K562 (cell line): ENCODE measurements around the gene PRR7. TPM values are rescaled to one million over a fixed set of nuclear protein-coding genes. Genes with fewer than 3 reads are reported as not detected.

Experiments
- ADNP ChIP-seq: fragments of 200-800 bp; sonication (Bioruptor generic); IDR thresholded peaks from 2 replicates; pipeline ENCODE4 v1.6.1; 2016; ENCODE audit warnings: missing genetic modification characterization, missing compliant biosample characterization
- CBFB ChIP-seq: sonication (generic); formaldehyde crosslinking; IDR thresholded peaks from 2 replicates; pipeline ENCODE4 v1.4.0; 2020; ENCODE audit warnings: mild to moderate bottlenecking, missing genetic modification reagents
- KAT2B ChIP-seq: IDR thresholded peaks from one replicate; pipeline ENCODE4 v1.6.1; 2012; ENCODE audit warnings: low read depth, mild to moderate bottlenecking, control low read depth, inconsistent platforms, low read length, moderate library complexity
- KDM2B ChIP-seq: fragments of 250-450 bp; sonication (Bioruptor Pico); IDR thresholded peaks from 2 replicates; pipeline ENCODE4 v1.8.0; 2021; ENCODE audit warnings: mild to moderate bottlenecking, moderate library complexity
- MAFF ChIP-seq: IDR thresholded peaks from 2 replicates; pipeline ENCODE4 v1.6.1; 2012; ENCODE audit warnings: low read length, improper control_type of control experiment
- MBD1 ChIP-seq: fragments of 250-450 bp; sonication (Bioruptor Pico); IDR thresholded peaks from 2 replicates; pipeline ENCODE4 v1.8.0; 2022; ENCODE audit warnings: inconsistent platforms
- MEIS2 ChIP-seq: fragments of 450-650 bp; IDR thresholded peaks from 2 replicates; pipeline ENCODE4 v1.6.1; 2014; ENCODE audit warnings: mild to moderate bottlenecking; ENCODE audit not compliant: partially characterized antibody
- MYNN ChIP-seq, 2 experiments: sonication (generic); formaldehyde crosslinking in 1 of 2; IDR thresholded peaks; 2 replicates each; pipeline versions ENCODE4 v1.5.0 to v1.6.1; 2016 to 2020; ENCODE audit warnings: antibody characterized with exemption in 1 of 2, missing genetic modification reagents in 1 of 2
- NCOA1 ChIP-seq: fragments of 450-650 bp; IDR thresholded peaks from 2 replicates; pipeline ENCODE4 v1.6.1; 2016; ENCODE audit warnings: low read depth
- NCOA4 ChIP-seq: fragments of 450-650 bp; IDR thresholded peaks from 2 replicates; pipeline ENCODE4 v1.6.1; 2018; ENCODE audit warnings: mild to moderate bottlenecking; ENCODE audit not compliant: partially characterized antibody
- NR2C1 ChIP-seq, 2 experiments: fragments of 450-650 bp; IDR thresholded peaks; 2 replicates each; pipeline ENCODE4 v1.6.1; 2017; ENCODE audit warnings: mild to moderate bottlenecking in 2 of 2, antibody characterized with exemption in 1 of 2, inconsistent platforms in 1 of 2, missing compliant biosample characterization in 1 of 2, missing genetic modification characterization in 1 of 2
- NRF1 ChIP-seq, 2 experiments: fragments of 450-650 bp; IDR thresholded peaks in 1 of 2; conservative IDR thresholded peaks in 1 of 2; 2 replicates each; pipeline ENCODE4 v1.6.1; 2014; ENCODE audit warnings: mild to moderate bottlenecking in 2 of 2
- PML ChIP-seq: IDR thresholded peaks from 2 replicates; pipeline ENCODE4 v1.6.1; 2012; ENCODE audit warnings: low read length, inconsistent platforms
- POLR3G ChIP-seq: IDR thresholded peaks from 2 replicates; pipeline ENCODE4 v1.6.1; 2011; ENCODE audit not compliant: insufficient read length, insufficient replicate concordance; ENCODE audit errors: extremely low read depth
- SAP30 ChIP-seq: fragments of 200-600 bp; sonication (generic); IDR thresholded peaks from 2 replicates; pipeline ENCODE4 v1.6.1; 2012; ENCODE audit warnings: borderline replicate concordance, low read depth, mild to moderate bottlenecking, moderate library complexity, low read length, control low read depth, inconsistent platforms; ENCODE audit not compliant: insufficient read depth, poor library complexity, severe bottlenecking
- SRSF7 ChIP-seq: fragments of 200-400 bp; formaldehyde crosslinking; optimal IDR thresholded peaks from 2 replicates; pipeline ENCODE3; 2017; ENCODE audit warnings: mild to moderate bottlenecking, low read depth, low read length
- TRIM24 ChIP-seq, 2 experiments: fragments of 450-650 bp; IDR thresholded peaks; 2 replicates each; pipeline ENCODE4 v1.6.1; 2016
- USF2 ChIP-seq: sonication (generic); formaldehyde crosslinking; IDR thresholded peaks from 2 replicates; pipeline ENCODE4 v1.5.0; 2020; ENCODE audit warnings: missing genetic modification reagents
- ZNF184 ChIP-seq: sonication (generic); formaldehyde crosslinking; IDR thresholded peaks from 2 replicates; pipeline ENCODE4 v1.5.0; 2020; ENCODE audit warnings: missing genetic modification reagents
- ZNF239 ChIP-seq: fragments of 250-450 bp; sonication (Bioruptor Pico); IDR thresholded peaks from 2 replicates; pipeline ENCODE4 v1.4.0; 2020; ENCODE audit warnings: mild to moderate bottlenecking
- polyA plus RNA-seq, 8 experiments: library from polyadenylated mRNA; depleted of rRNA in 4 of 8; stranded (reverse) in 5 of 8; unstranded in 3 of 8; fragments of >200 nt; fragmentation: Nextera tagmentation in 2 of 8; fragmentation: Illumina TruSeq in 1 of 8; extraction: Ambion mirVana in 2 of 8; extraction: Trizol in 1 of 8; gene quantifications; 2 replicates each; pipeline versions ENCODE4 v1.2.1 to v1.2.3, GENCODE V29; 2011 to 2014; ENCODE audit warnings: inconsistent platforms in 1 of 8, missing spikeins in 1 of 8
- total RNA-seq, 7 experiments: library from RNA; depleted of rRNA in 6 of 7; stranded (reverse); fragments of >200 nt in 6 of 7; fragmentation: Illumina TruSeq in 2 of 7; extraction: Trizol in 2 of 7; gene quantifications; 2 replicates each; pipeline versions ENCODE4 v1.2.1 to v1.2.3, GENCODE V29; 2011 to 2021; ENCODE audit warnings: low replicate concordance in 1 of 7
- TF ChIP-seq, protein P1 (sequence below), 2 experiments: fragments of 150-350 bp in 1 of 2; IDR thresholded peaks; 2 replicates each; pipeline ENCODE4 v1.6.1; 2012 to 2016; ENCODE audit warnings: low read depth in 2 of 2, low read length in 2 of 2, mild to moderate bottlenecking in 1 of 2, moderate library complexity in 1 of 2
- TF ChIP-seq, protein P2 (sequence below): fragments of 450-650 bp; formaldehyde crosslinking; IDR thresholded peaks from 2 replicates; pipeline ENCODE4 v1.4.0; 2020; ENCODE audit warnings: mild to moderate bottlenecking, moderate library complexity

Gene PRR7
- total and polyA plus RNA-seq, 9 of the 15 experiments (the other 6 are each of a cell fraction or from before 2014, with no cell fraction given), result 0.80 to 11.3 (median 10.4) TPM; not detected in 4

GRCh38 chr5:177427211-177427822 is 19.3 kb upstream of the PRR7 start (continued):
- TF ChIP-seq NCOA1 (no peak; the same call in 1 of the 2 replicates), NR2C1 (IDR thresholded peaks at IDR 0.05) (no peak), NR2C1 (tag; IDR thresholded peaks at IDR 0.05) (no peak), MEIS2 (no peak), MBD1 (CRISPR knock-in tag) (no peak), ADNP (tag) (no peak), KDM2B (no peak), SAP30 (peak; percentile 24), MAFF (no peak), MYNN (IDR thresholded peaks at IDR 0.05) (no peak; the same call in 1 of the 2 replicates), MYNN (CRISPR knock-in tag; IDR thresholded peaks at IDR 0.05) (no peak), PML (no peak; the same call in 1 of the 2 replicates), NRF1 (conservative IDR thresholded peaks at IDR 0.05 in 1 of 2, IDR thresholded peaks at IDR 0.05 in 1 of 2) (no peak), CBFB (CRISPR knock-in tag) (no peak), ZNF184 (CRISPR knock-in tag) (no peak), ZNF239 (no peak), USF2 (no peak), KAT2B (no peak), TRIM24 (IDR thresholded peaks at IDR 0.05) (no peak), POLR3G (no peak), NCOA4 (no peak), SRSF7 (no peak)
- TF ChIP-seq, protein P1, sequence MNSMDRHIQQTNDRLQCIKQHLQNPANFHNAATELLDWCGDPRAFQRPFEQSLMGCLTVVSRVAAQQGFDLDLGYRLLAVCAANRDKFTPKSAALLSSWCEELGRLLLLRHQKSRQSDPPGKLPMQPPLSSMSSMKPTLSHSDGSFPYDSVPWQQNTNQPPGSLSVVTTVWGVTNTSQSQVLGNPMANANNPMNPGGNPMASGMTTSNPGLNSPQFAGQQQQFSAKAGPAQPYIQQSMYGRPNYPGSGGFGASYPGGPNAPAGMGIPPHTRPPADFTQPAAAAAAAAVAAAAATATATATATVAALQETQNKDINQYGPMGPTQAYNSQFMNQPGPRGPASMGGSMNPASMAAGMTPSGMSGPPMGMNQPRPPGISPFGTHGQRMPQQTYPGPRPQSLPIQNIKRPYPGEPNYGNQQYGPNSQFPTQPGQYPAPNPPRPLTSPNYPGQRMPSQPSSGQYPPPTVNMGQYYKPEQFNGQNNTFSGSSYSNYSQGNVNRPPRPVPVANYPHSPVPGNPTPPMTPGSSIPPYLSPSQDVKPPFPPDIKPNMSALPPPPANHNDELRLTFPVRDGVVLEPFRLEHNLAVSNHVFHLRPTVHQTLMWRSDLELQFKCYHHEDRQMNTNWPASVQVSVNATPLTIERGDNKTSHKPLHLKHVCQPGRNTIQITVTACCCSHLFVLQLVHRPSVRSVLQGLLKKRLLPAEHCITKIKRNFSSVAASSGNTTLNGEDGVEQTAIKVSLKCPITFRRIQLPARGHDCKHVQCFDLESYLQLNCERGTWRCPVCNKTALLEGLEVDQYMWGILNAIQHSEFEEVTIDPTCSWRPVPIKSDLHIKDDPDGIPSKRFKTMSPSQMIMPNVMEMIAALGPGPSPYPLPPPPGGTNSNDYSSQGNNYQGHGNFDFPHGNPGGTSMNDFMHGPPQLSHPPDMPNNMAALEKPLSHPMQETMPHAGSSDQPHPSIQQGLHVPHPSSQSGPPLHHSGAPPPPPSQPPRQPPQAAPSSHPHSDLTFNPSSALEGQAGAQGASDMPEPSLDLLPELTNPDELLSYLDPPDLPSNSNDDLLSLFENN (IDR thresholded peaks at IDR 0.05; ENCODE audit: low read depth in 2 of 2, low read length in 2 of 2), result no peak
- TF ChIP-seq, protein P2, sequence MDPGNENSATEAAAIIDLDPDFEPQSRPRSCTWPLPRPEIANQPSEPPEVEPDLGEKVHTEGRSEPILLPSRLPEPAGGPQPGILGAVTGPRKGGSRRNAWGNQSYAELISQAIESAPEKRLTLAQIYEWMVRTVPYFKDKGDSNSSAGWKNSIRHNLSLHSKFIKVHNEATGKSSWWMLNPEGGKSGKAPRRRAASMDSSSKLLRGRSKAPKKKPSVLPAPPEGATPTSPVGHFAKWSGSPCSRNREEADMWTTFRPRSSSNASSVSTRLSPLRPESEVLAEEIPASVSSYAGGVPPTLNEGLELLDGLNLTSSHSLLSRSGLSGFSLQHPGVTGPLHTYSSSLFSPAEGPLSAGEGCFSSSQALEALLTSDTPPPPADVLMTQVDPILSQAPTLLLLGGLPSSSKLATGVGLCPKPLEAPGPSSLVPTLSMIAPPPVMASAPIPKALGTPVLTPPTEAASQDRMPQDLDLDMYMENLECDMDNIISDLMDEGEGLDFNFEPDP (CRISPR knock-in tag), result no peak
